Measurements from ENCODE around the gene LTBP1. TPM values are rescaled to one million over a fixed set of nuclear protein-coding genes. Genes with fewer than 3 reads are reported as not detected.

Gene LTBP1
- total RNA-seq, 3 donors from 2014 or later = 13.3 to 18.7 (median 17.4) TPM

- Histone ChIP-seq H3K36me3 (no peaks in the 10 kb centered on the region), H3K27me3 (no peaks in the 10 kb centered on the region), H3K4me1 (no peaks in the 10 kb centered on the region), H3K27ac (no peak overlapping the region), H3K9me3 (no peaks in the 10 kb centered on the region), H3K4me3 (no peak overlapping the region)
- DNase-seq (ENCODE audit: low spot score in 2 of 2) = no peak
- intact Hi-C loops (cut with DNase I; ENCODE audit: low total_unique reads) = no loop called here
- no peak for TF ChIP-seq POLR2A (IDR thresholded peaks at IDR 0.05)
- TF ChIP-seq POLR2AphosphoS5 (IDR thresholded peaks at IDR 0.05) = no peak
- TF ChIP-seq, protein P1, sequence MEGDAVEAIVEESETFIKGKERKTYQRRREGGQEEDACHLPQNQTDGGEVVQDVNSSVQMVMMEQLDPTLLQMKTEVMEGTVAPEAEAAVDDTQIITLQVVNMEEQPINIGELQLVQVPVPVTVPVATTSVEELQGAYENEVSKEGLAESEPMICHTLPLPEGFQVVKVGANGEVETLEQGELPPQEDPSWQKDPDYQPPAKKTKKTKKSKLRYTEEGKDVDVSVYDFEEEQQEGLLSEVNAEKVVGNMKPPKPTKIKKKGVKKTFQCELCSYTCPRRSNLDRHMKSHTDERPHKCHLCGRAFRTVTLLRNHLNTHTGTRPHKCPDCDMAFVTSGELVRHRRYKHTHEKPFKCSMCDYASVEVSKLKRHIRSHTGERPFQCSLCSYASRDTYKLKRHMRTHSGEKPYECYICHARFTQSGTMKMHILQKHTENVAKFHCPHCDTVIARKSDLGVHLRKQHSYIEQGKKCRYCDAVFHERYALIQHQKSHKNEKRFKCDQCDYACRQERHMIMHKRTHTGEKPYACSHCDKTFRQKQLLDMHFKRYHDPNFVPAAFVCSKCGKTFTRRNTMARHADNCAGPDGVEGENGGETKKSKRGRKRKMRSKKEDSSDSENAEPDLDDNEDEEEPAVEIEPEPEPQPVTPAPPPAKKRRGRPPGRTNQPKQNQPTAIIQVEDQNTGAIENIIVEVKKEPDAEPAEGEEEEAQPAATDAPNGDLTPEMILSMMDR (IDR thresholded peaks at IDR 0.05) = no peak
Measured at GRCh38 chr2:33312355-33312754, 365.6 kb downstream of the LTBP1 start.

- H3K27ac ChIP-seq = no peak overlapping the region
- no peaks in the 10 kb centered on the region for H3K27me3 ChIP-seq
- TF ChIP-seq POLR2A (IDR thresholded peaks at IDR 0.05) (no peak), POLR2AphosphoS5 (IDR thresholded peaks at IDR 0.05) (no peak)
- TF ChIP-seq, protein P1 (IDR thresholded peaks at IDR 0.05) = no peak
- intact Hi-C loops (cut with DNase I; ENCODE audit: low total_unique reads) = no loop called here
- H3K9me3 ChIP-seq = no peaks in the 10 kb centered on the region
- H3K4me3 ChIP-seq = no peak overlapping the region
- no peaks in the 10 kb centered on the region for H3K4me1 ChIP-seq
- no peak for DNase-seq (ENCODE audit: low spot score in 2 of 2)
- H3K36me3 ChIP-seq = no peaks in the 10 kb centered on the region
Measured at GRCh38 chr2:33313039-33313438, 366.3 kb downstream of the LTBP1 start.

- H3K9me3 ChIP-seq = no peaks in the 10 kb centered on the region
- TF ChIP-seq, protein P1 (IDR thresholded peaks at IDR 0.05) = no peak
- TF ChIP-seq POLR2A (IDR thresholded peaks at IDR 0.05) (no peak), POLR2AphosphoS5 (IDR thresholded peaks at IDR 0.05) (no peak)
- H3K4me1 ChIP-seq = no peaks in the 10 kb centered on the region
- intact Hi-C loops (cut with DNase I; ENCODE audit: low total_unique reads) = no loop called here
- H3K27ac ChIP-seq = no peak overlapping the region
- H3K27me3 ChIP-seq = no peaks in the 10 kb centered on the region
- DNase-seq (ENCODE audit: low spot score in 2 of 2) = no peak
- H3K4me3 ChIP-seq = no peak overlapping the region
- no peaks in the 10 kb centered on the region for H3K36me3 ChIP-seq
Measured at GRCh38 chr2:33314541-33314940, 367.8 kb downstream of the LTBP1 start.

DNA sequence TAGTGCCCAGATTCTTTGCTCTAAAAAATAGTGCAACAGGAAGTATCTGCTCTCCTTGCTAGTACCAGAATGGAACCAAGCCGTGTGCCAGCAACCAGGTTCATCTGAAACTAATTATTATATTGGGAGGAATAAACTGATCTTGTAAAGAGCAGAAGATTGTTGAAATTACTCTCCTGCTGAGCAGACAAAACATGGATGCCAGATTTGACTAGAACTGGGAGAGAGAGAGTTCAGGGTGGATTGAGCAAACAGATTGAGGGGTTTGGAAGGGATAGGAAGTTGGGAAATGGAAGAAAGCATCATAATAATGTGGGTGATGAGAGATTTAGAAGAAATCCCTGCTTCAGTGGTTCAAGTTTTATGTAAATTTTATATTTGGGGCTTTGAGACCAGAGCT lies 369.6 kb downstream of the LTBP1 start:
- no peaks in the 10 kb centered on the region for H3K4me1 ChIP-seq
- H3K27me3 ChIP-seq = no peaks in the 10 kb centered on the region
- H3K4me3 ChIP-seq = no peak overlapping the region

DNA sequence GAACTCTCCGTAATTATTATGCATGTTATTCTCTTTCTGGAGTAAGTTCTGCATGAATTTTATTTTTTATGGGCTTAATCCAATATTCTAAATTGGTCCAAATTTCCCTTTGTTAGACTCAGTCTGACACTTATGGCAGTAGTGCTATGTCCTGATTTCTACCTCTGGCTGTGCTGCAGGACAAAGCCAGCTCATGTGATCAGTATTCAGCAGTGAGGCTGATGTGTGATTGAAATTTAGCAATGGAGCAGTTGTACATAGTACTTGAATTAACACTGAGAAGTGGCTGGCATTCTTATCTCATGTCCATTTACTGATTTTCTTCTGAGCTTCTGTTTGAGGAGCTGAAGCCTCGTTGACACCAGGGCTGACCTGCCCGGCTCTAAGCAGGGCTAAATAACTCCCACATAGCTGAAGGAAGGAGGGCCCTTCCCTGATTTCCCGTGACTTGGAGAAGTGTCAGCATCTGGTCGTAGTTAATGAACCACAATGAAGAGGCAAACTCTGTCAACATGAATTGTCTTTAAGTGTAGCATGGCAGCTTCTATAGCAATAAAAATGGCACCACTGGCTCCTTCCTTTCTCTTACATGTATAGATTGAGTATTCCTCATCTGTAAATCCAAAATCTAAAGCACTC lies 370.7 kb downstream of the LTBP1 start:
- no peak for DNase-seq (ENCODE audit: low spot score in 2 of 2)
- no peaks in the 10 kb centered on the region for H3K27me3 ChIP-seq
- TF ChIP-seq POLR2A (IDR thresholded peaks at IDR 0.05) (no peak), POLR2AphosphoS5 (IDR thresholded peaks at IDR 0.05) (no peak)
- TF ChIP-seq, protein P1 (IDR thresholded peaks at IDR 0.05) = no peak
- no peak overlapping the region for H3K27ac ChIP-seq
- intact Hi-C loops (cut with DNase I; ENCODE audit: low total_unique reads) = no loop called here
- no peaks in the 10 kb centered on the region for H3K4me1 ChIP-seq
- H3K9me3 ChIP-seq = no peaks in the 10 kb centered on the region
- H3K4me3 ChIP-seq = no peak overlapping the region
- H3K36me3 ChIP-seq = no peaks in the 10 kb centered on the region

More for the DNA sequence above, 369.6 kb downstream of the LTBP1 start:
- TF ChIP-seq POLR2A (IDR thresholded peaks at IDR 0.05) (no peak), POLR2AphosphoS5 (IDR thresholded peaks at IDR 0.05) (no peak)
- TF ChIP-seq, protein P1 (IDR thresholded peaks at IDR 0.05) = no peak
- H3K9me3 ChIP-seq = no peaks in the 10 kb centered on the region
- intact Hi-C loops (cut with DNase I; ENCODE audit: low total_unique reads) = no loop called here
- no peak for DNase-seq (ENCODE audit: low spot score in 2 of 2)
- no peak overlapping the region for H3K27ac ChIP-seq
- no peaks in the 10 kb centered on the region for H3K36me3 ChIP-seq

Data from breast epithelium (tissue), 4 donors.